Measurements from ENCODE around the gene ARMC10. TPM values are rescaled to one million over a fixed set of nuclear protein-coding genes. Genes with fewer than 3 reads are reported as not detected.
A peak's percentile ranks its signal among the peaks of the same experiment; 100 is the strongest.
"Not testable (repeated sequence)": the region's sequence is repeated elsewhere in the genome, so short reads cannot be mapped to it uniquely, and the experiment has no call there.

Gene ARMC10
- total RNA-seq (40.6 TPM), polyA plus RNA-seq (33.0 TPM)

DNA sequence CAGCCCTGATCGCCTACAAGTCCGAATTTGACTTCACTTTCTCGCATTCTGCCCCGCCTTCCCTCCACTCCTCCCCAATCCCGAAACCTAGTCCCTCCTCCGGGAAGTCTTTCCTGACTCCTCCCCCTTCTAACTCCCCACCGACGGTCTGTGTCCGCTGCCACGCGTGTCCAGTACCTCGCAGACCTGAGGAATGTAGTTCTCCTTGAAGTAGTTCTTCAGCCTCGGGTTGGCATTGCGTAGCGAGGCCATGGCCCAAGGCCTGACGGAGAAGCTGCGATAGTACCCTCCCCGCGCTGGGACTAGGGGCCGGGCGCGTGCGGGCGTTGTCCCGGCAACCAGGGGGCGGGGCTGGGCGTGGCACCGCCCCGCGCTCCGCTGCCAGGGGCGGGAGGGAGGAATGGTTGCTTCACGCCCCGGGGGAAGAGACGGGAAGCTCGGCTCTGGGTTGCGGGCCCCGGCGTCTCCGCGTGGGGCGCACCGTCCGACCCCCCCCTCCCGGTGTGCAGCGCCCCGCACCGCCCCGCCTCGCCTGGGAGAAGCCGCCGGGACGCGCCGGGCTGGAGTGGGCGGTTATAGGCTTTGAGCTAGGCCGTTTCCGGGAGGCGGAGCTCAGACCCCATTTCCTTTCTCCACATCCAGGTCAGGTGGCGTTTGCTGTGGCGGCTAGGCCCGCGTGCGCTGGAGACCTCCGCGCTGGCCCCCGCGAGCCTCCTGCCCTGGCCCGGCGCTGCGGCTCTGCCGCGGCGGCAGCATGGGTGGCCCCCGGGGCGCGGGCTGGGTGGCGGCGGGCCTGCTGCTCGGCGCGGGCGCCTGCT is at the start of gene ARMC10, which contains the start of gene FBXL13:
ARMC10 (plus strand) TSS at position 622 of the 818 bp plus-strand sequence; CDS start at position 755, 133 bp downstream.
FBXL13 (minus strand) TSS at position 278 of the 818 bp plus-strand sequence.
- DNase-seq (ENCODE audit: extremely low spot score), result peak; percentile 79
- 5% methylated on average over 83 of the region's 83 CpGs for WGBS
- H3K4me1 ChIP-seq (ENCODE audit: insufficient read depth), result no peaks in the 10 kb centered on the region
- H3K4me3 ChIP-seq (ENCODE audit: low read depth, low read length), result peak within 1 kb of the TSS; percentile 67
- H3K27ac ChIP-seq (ENCODE audit: low read depth), result peak within 1 kb of the TSS; percentile 95
- H3K36me3 ChIP-seq (ENCODE audit: insufficient read depth), result no peaks in the 10 kb centered on the region

- H3K36me3 ChIP-seq (ENCODE audit: insufficient read depth), result no peaks in the 10 kb centered on the region
- no peaks in the 10 kb centered on the region for H3K4me1 ChIP-seq (ENCODE audit: insufficient read depth)
- H3K4me3 ChIP-seq (ENCODE audit: low read depth, low read length), result no peak overlapping the region
- no peak for DNase-seq (ENCODE audit: extremely low spot score)
- WGBS, result 81% methylated on average over 3 of the region's 3 CpGs
- no peak overlapping the region for H3K27ac ChIP-seq (ENCODE audit: low read depth)
Observed at GRCh38 chr7:103025341-103025740, 49.6 kb upstream of the ARMC10 start.

DNA sequence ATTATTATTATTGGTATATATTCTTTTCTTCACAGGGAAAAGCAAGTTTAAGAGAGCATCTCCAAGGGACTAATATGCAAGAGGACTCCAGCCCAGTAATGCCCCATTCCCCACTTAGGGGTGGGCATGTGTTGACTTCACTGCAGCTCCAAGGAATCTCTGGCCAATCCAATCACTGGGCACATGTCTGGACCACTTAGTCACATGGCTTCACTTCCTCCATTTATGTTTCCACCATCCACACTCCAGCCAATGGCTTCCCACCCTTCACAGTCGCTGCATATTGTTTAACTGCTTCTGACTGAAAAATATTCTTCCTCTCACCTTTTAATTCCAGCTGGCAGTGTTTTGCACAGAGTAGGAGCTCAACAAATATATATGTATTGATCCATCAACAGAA is 43.9 kb upstream of the ARMC10 start:
- no peak overlapping the region for H3K4me3 ChIP-seq (ENCODE audit: low read depth, low read length)
- DNase-seq (ENCODE audit: extremely low spot score), result no peak
- 93% methylated on average over 1 of the region's 1 CpG for WGBS

DNA sequence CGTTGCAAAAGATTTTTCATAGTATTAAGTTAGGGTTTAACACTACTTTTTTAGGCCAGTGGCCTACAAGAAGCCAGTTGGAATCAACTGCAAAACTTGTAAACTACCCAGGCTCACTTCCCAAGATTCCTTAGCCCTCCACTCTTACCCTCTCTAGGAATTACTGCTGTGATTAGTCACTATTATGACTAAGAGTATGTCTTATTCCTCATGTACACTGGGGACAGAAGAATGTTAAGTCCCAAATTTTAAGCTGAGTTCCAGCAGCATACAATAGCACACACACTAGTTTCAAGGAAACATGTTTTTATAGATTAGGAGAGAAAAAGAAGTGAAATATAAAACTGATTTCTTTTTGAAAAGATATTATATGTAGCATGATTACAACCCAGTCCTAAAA is 43.2 kb upstream of the ARMC10 start:
- H3K27ac ChIP-seq (ENCODE audit: low read depth), result no peak overlapping the region
- H3K4me1 ChIP-seq (ENCODE audit: insufficient read depth), result no peaks in the 10 kb centered on the region
- 65% methylated on average over 1 of the region's 1 CpG for WGBS
- no peaks in the 10 kb centered on the region for H3K36me3 ChIP-seq (ENCODE audit: insufficient read depth)
- DNase-seq (ENCODE audit: extremely low spot score), result no peak
- no peak overlapping the region for H3K4me3 ChIP-seq (ENCODE audit: low read depth, low read length)

More for the DNA sequence above, 43.9 kb upstream of the ARMC10 start:
- no peaks in the 10 kb centered on the region for H3K4me1 ChIP-seq (ENCODE audit: insufficient read depth)
- no peak overlapping the region for H3K27ac ChIP-seq (ENCODE audit: low read depth)
- no peaks in the 10 kb centered on the region for H3K36me3 ChIP-seq (ENCODE audit: insufficient read depth)

DNA sequence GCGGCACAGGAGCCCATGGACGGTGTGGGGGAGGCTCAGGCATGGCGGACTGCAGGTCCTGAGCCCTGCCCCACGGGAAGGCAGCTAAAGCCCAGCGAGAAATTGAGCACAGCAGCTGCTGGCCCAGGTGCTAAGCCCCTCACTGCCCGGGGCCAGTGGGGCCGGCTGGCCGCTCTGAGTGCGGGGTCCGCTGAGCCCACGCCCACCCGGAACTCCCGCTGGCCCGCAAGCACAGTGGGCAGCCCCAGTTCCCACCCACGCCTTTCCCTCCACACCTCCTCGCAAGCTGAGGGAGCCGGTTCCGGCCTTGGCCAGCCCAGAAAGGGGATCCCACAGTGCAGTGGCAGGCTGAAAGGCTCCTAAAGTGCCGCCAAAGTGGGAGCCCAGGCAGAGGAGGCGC is 40.6 kb upstream of the ARMC10 start:
- not testable (repeated sequence) for H3K4me3 ChIP-seq (ENCODE audit: low read depth, low read length); H3K36me3 ChIP-seq (ENCODE audit: insufficient read depth); H3K4me1 ChIP-seq (ENCODE audit: insufficient read depth); H3K27ac ChIP-seq (ENCODE audit: low read depth); DNase-seq (ENCODE audit: extremely low spot score)
- 90% methylated on average over 20 of the region's 20 CpGs for WGBS

- Histone ChIP-seq H3K4me3 (ENCODE audit: low read depth, low read length) (no peak overlapping the region), H3K36me3 (ENCODE audit: insufficient read depth) (no peaks in the 10 kb centered on the region), H3K27ac (ENCODE audit: low read depth) (no peak overlapping the region), H3K4me1 (ENCODE audit: insufficient read depth) (no peaks in the 10 kb centered on the region)
- 99% methylated on average over 1 of the region's 1 CpG for WGBS
- DNase-seq (ENCODE audit: extremely low spot score), result no peak
Observed at GRCh38 chr7:103037476-103037822, 37.5 kb upstream of the ARMC10 start.

- not testable (repeated sequence) for H3K4me3 ChIP-seq (ENCODE audit: low read depth, low read length); H3K4me1 ChIP-seq (ENCODE audit: insufficient read depth); H3K27ac ChIP-seq (ENCODE audit: low read depth); H3K36me3 ChIP-seq (ENCODE audit: insufficient read depth); DNase-seq (ENCODE audit: extremely low spot score)
- WGBS, result 78% methylated on average over 20 of the region's 20 CpGs
Observed at GRCh38 chr7:103037823-103038739, 36.9 kb upstream of the ARMC10 start.

DNA sequence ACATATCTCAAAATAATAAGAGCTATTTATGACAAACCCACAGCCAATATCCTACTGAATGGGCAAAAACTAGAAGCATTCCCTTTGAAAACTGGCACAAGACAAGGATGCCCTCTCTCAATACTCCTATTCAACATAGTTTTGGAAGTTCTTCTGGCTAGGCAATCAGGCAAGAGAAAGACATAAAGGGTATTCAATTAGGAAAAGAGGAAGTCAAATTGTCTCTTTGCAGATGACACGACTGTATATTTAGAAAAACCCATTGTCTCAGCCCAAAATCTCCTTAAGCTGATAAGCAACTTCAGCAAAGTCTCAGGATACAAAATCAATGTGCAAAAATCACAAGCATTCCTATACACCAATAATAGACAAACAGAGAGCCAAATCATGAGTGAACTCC is 33.1 kb upstream of the ARMC10 start:
- H3K27ac ChIP-seq (ENCODE audit: low read depth); DNase-seq (ENCODE audit: extremely low spot score); H3K4me1 ChIP-seq (ENCODE audit: insufficient read depth); H3K4me3 ChIP-seq (ENCODE audit: low read depth, low read length); H3K36me3 ChIP-seq (ENCODE audit: insufficient read depth): not testable (repeated sequence)
- WGBS, result 86% methylated on average over 1 of the region's 1 CpG

GRCh38 chr7:103048833-103049232 is 26.1 kb upstream of the ARMC10 start:
- H3K4me3 ChIP-seq (ENCODE audit: low read depth, low read length), result no peak overlapping the region
- no peaks in the 10 kb centered on the region for H3K4me1 ChIP-seq (ENCODE audit: insufficient read depth)
- no peaks in the 10 kb centered on the region for H3K36me3 ChIP-seq (ENCODE audit: insufficient read depth)
- DNase-seq (ENCODE audit: extremely low spot score), result no peak
- 96% methylated on average over 2 of the region's 2 CpGs for whole genome bisulfite sequencing
- no peak overlapping the region for H3K27ac ChIP-seq (ENCODE audit: low read depth)

DNA sequence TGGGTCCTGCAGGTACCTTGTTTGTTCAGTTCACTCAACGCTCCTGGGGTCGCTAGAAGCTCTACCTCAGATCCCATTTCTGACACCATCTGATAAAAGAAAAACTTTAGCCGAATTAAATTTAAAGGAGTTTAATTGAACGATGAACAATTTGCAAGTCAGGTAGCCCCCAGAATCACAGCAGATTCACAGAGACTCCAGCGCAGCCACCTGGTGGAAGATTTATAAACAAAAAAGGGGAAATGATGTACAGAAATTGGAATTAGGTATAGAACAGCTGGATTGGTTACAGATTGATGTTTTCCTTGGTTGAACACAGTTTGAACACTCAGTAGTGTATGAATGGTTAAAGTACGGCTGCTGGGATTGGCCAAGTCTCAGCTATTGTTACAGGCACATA is 23.4 kb upstream of the ARMC10 start:
- Histone ChIP-seq H3K4me3 (ENCODE audit: low read depth, low read length) (no peak overlapping the region), H3K36me3 (ENCODE audit: insufficient read depth) (no peaks in the 10 kb centered on the region), H3K4me1 (ENCODE audit: insufficient read depth) (no peaks in the 10 kb centered on the region), H3K27ac (ENCODE audit: low read depth) (no peak overlapping the region)
- WGBS, result 92% methylated on average over 6 of the region's 6 CpGs
- no peak for DNase-seq (ENCODE audit: extremely low spot score)

DNA sequence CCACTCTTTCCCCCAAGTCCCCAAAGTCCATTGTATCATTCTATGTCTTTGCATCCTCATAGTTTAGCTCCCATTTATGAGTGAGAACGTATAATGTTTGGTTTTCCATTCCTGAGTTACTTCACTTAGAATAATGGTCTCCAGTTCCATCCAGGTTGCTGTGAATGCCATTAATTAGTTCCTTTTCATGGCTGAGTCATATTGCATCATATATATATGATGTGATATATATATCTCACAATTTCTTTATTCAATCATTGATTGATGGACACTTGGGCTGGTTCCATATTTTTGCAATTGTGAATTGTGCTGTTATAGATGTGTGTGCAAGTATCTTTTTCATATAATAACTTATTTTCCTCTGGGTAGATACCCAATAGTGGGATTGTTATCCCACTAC is 18.9 kb upstream of the ARMC10 start:
- 90% methylated on average over 1 of the region's 1 CpG for WGBS
- H3K36me3 ChIP-seq (ENCODE audit: insufficient read depth); H3K4me1 ChIP-seq (ENCODE audit: insufficient read depth); H3K4me3 ChIP-seq (ENCODE audit: low read depth, low read length); H3K27ac ChIP-seq (ENCODE audit: low read depth); DNase-seq (ENCODE audit: extremely low spot score): not testable (repeated sequence)

GRCh38 chr7:103058122-103058521 is 16.8 kb upstream of the ARMC10 start:
- H3K4me1 ChIP-seq (ENCODE audit: insufficient read depth), result no peaks in the 10 kb centered on the region
- no peak for DNase-seq (ENCODE audit: extremely low spot score)
- H3K27ac ChIP-seq (ENCODE audit: low read depth), result no peak overlapping the region
- no peak overlapping the region for H3K4me3 ChIP-seq (ENCODE audit: low read depth, low read length)
- no peaks in the 10 kb centered on the region for H3K36me3 ChIP-seq (ENCODE audit: insufficient read depth)

DNA sequence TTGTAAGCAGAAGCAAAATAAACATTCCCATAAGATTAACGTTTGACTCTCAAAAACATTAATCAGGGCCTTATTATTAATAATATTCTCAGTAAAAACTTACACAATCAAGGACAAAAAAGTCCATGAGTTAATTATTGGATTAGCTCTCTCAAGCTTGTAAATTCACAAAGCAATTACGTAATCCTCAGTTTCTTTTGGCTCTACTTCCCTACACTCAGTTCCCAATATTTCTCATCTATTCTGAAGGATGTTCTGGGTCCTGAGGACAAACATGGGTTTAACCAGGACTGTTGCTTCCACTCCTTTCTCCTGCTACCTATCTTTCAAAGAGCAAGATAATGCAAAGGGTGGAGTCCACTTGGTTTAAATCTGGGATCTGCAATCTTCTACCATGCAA is 15.5 kb upstream of the ARMC10 start:
- Histone ChIP-seq H3K36me3 (ENCODE audit: insufficient read depth) (no peaks in the 10 kb centered on the region), H3K27ac (ENCODE audit: low read depth) (no peak overlapping the region), H3K4me3 (ENCODE audit: low read depth, low read length) (no peak overlapping the region), H3K4me1 (ENCODE audit: insufficient read depth) (no peaks in the 10 kb centered on the region)
- 55% methylated on average over 2 of the region's 2 CpGs for WGBS
- DNase-seq (ENCODE audit: extremely low spot score), result no peak

- WGBS, result 88% methylated on average over 3 of the region's 3 CpGs
- no peak for DNase-seq (ENCODE audit: extremely low spot score)
- Histone ChIP-seq H3K36me3 (ENCODE audit: insufficient read depth) (no peaks in the 10 kb centered on the region), H3K4me3 (ENCODE audit: low read depth, low read length) (no peak overlapping the region), H3K27ac (ENCODE audit: low read depth) (no peak overlapping the region), H3K4me1 (ENCODE audit: insufficient read depth) (no peaks in the 10 kb centered on the region)
Observed at GRCh38 chr7:103063895-103064294, 11.0 kb upstream of the ARMC10 start.
